Nephron (organoid): Measurements from ENCODE around the gene CKAP4.

ENCODE experiments used
- H3K27ac Mint-ChIP-seq, 3 experiments: 2 replicates each; pipeline ENCODE4 v1.8.0; 2020; ENCODE audit warnings: mixed read lengths in 3 of 3, mild to moderate bottlenecking in 2 of 3, moderate library complexity in 1 of 3
- H3K27me3 Mint-ChIP-seq: 2 replicates; pipeline ENCODE4 v1.8.0; 2021; ENCODE audit warnings: low read depth, mild to moderate bottlenecking, moderate library complexity, mixed read lengths
- H3K36me3 Mint-ChIP-seq: 2 replicates; pipeline ENCODE4 v1.8.0; 2020; ENCODE audit warnings: low read depth, mixed read lengths
- H3K4me1 Mint-ChIP-seq: 2 replicates; pipeline ENCODE4 v1.8.0; 2020; ENCODE audit warnings: mixed read lengths
- H3K4me3 Mint-ChIP-seq, 3 experiments: 2 replicates each; pipeline ENCODE4 v1.8.0; 2020; ENCODE audit warnings: mild to moderate bottlenecking in 3 of 3, mixed read lengths in 3 of 3, moderate library complexity in 2 of 3
- H3K9me3 Mint-ChIP-seq: 2 replicates; pipeline ENCODE4 v1.8.0; 2020; ENCODE audit warnings: mixed read lengths
- TF ChIP-seq, protein P1 (sequence below), 3 experiments: fragments of 200-600 bp; sonication (generic); IDR thresholded peaks; one replicate each; pipeline ENCODE4 v1.5.0; 2021; ENCODE audit warnings: antibody characterized with exemption in 3 of 3; ENCODE audit not compliant: unreplicated experiment in 3 of 3

CKAP4 gene

DNA sequence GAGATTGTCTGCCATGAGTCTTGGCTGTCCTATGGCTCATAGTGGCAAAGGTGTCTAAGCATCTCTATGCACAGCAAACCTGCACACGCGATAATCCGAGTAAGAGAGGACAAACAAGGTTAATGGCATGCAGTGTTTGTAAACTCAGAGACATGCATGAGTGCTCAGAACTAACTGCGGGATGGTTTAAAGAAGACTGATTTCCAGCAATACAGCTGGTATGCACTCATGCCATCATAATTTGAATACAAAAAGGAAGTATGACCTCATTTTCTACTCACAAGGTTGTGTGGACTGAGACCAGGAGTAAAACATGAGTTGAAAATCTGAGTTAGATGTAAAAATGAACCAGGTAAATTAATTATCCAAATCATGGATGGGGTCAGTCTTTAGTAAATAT is 38.2 kb upstream of the CKAP4 start:
- Mint-ChIP-seq H3K36me3 (no peaks in the 10 kb centered on the region), H3K27me3 (no peaks in the 10 kb centered on the region), H3K27ac (peak overlapping the region in 1 of 3 experiments; percentile 49), H3K4me3 (no peak overlapping the region), H3K4me1 (no peaks in the 10 kb centered on the region), H3K9me3 (peaks cover 10% of the 10 kb centered on the region)
- TF ChIP-seq, protein P1, sequence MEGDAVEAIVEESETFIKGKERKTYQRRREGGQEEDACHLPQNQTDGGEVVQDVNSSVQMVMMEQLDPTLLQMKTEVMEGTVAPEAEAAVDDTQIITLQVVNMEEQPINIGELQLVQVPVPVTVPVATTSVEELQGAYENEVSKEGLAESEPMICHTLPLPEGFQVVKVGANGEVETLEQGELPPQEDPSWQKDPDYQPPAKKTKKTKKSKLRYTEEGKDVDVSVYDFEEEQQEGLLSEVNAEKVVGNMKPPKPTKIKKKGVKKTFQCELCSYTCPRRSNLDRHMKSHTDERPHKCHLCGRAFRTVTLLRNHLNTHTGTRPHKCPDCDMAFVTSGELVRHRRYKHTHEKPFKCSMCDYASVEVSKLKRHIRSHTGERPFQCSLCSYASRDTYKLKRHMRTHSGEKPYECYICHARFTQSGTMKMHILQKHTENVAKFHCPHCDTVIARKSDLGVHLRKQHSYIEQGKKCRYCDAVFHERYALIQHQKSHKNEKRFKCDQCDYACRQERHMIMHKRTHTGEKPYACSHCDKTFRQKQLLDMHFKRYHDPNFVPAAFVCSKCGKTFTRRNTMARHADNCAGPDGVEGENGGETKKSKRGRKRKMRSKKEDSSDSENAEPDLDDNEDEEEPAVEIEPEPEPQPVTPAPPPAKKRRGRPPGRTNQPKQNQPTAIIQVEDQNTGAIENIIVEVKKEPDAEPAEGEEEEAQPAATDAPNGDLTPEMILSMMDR (IDR thresholded peaks at IDR 0.05; ENCODE audit: unreplicated experiment in 3 of 3), result no peak

DNA sequence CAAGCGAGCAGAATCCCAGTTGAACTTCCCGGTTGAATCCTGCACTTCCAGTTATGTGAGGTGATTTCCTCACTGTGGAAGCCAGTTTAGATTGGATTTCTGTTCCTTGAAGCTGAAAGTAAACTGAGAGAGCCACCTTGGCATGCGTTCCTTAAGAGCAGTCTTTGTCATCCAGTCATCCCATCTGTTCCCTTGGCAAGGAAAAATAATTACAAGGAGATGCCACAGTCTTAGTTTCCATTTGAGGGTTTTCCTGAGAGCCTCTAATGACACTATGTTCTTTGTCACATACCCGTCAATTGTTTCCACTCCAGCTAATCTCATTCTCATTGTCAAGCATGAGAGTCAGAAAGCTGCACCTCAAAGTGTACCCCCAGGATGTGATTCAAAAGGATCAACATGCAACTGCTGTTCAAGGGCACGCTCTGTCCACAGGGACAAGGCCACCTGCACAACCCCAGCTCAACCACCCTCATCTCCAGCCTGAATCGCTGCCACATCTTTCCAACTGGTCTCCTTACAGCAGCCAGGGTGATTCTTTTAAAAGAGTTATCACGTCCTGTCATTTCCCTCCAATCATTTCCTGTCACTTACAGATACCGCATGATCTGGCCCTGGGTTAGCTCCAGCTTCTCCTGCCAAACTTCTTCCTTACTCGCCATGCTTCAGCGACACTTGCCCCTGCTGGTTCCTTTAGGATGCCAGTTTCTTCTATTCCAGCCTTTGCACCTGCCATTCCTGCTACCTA is 36.7 kb upstream of the CKAP4 start:
- H3K9me3 Mint-ChIP-seq, result peaks cover 10% of the 10 kb centered on the region
- no peaks in the 10 kb centered on the region for H3K27me3 Mint-ChIP-seq
- no peak overlapping the region for H3K4me3 Mint-ChIP-seq
- no peaks in the 10 kb centered on the region for H3K36me3 Mint-ChIP-seq
- H3K27ac Mint-ChIP-seq, result no peak overlapping the region
- H3K4me1 Mint-ChIP-seq, result no peaks in the 10 kb centered on the region
- TF ChIP-seq, protein P1 (IDR thresholded peaks at IDR 0.05; ENCODE audit: unreplicated experiment in 3 of 3), result no peak

GRCh38 chr12:106282457-106283097 is 34.8 kb upstream of the CKAP4 start:
- Mint-ChIP-seq H3K9me3 (peaks cover 10% of the 10 kb centered on the region), H3K27me3 (no peaks in the 10 kb centered on the region)

DNA sequence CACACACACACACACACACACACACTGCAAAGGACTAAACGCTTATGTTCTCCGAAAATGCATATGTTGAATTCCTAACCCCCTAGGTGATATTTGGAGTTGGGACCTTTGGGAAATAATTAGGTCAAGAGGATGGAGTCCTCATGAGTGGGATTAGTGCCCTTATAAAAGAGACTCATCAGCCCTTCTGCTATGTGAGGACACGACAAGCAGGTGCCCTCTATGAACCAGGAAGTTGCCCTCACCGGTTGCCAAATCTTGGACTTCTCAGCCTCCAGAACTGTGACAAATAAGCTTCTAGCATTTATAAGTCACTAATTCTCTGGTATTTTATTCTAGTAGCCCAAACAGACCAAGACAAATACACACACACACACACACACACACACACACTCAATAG is 34.0 kb upstream of the CKAP4 start:
- H3K4me3 Mint-ChIP-seq, result no peak overlapping the region
- H3K36me3 Mint-ChIP-seq, result no peaks in the 10 kb centered on the region
- H3K9me3 Mint-ChIP-seq, result peaks cover 10% of the 10 kb centered on the region
- H3K4me1 Mint-ChIP-seq, result peaks cover 10% of the 10 kb centered on the region
- no peaks in the 10 kb centered on the region for H3K27me3 Mint-ChIP-seq
- H3K27ac Mint-ChIP-seq, result no peak overlapping the region
- TF ChIP-seq, protein P1 (IDR thresholded peaks at IDR 0.05; ENCODE audit: unreplicated experiment in 3 of 3), result no peak

More at GRCh38 chr12:106282457-106283097, 34.8 kb upstream of the CKAP4 start:
- H3K4me1 Mint-ChIP-seq, result peaks cover 6% of the 10 kb centered on the region
- H3K4me3 Mint-ChIP-seq, result no peak overlapping the region
- TF ChIP-seq, protein P1 (IDR thresholded peaks at IDR 0.05; ENCODE audit: unreplicated experiment in 3 of 3), result peak; percentile 44 to 71 (median 56)
- peak overlapping the region in 1 of 3 experiments; percentile 36 for H3K27ac Mint-ChIP-seq
- no peaks in the 10 kb centered on the region for H3K36me3 Mint-ChIP-seq

- Mint-ChIP-seq H3K27ac (no peak overlapping the region), H3K9me3 (peaks cover 10% of the 10 kb centered on the region), H3K27me3 (no peaks in the 10 kb centered on the region), H3K4me1 (peaks cover 10% of the 10 kb centered on the region), H3K4me3 (no peak overlapping the region), H3K36me3 (no peaks in the 10 kb centered on the region)
- TF ChIP-seq, protein P1 (IDR thresholded peaks at IDR 0.05; ENCODE audit: unreplicated experiment in 3 of 3), result no peak
These were observed 33.4 kb upstream of the CKAP4 start for GRCh38 chr12:106281056-106281782.
